Measurements from ENCODE around the gene TAS2R1.
"Not testable (repeated sequence)": the region's sequence is repeated elsewhere in the genome, so short reads cannot be mapped to it uniquely, and the experiment has no call there.

The TAS2R1 gene

GRCh38 chr5:9610364-9610763, 19.8 kb downstream of the TAS2R1 start:
- no peak overlapping the region for H3K27ac Mint-ChIP-seq
- no peaks in the 10 kb centered on the region for H3K4me1 Mint-ChIP-seq (ENCODE audit: low read depth)
- H3K36me3 Mint-ChIP-seq (ENCODE audit: low read depth) = no peaks in the 10 kb centered on the region
- no peaks in the 10 kb centered on the region for H3K27me3 Mint-ChIP-seq
- H3K4me3 Mint-ChIP-seq = no peak overlapping the region
- peaks cover 17% of the 10 kb centered on the region for H3K9me3 Mint-ChIP-seq

- Mint-ChIP-seq H3K27me3 (no peaks in the 10 kb centered on the region), H3K4me3 (no peak overlapping the region), H3K9me3 (peaks cover 21% of the 10 kb centered on the region), H3K36me3 (ENCODE audit: low read depth) (no peaks in the 10 kb centered on the region), H3K27ac (no peak overlapping the region), H3K4me1 (ENCODE audit: low read depth) (no peaks in the 10 kb centered on the region)
Observed at GRCh38 chr5:9608093-9608492, 22.1 kb downstream of the TAS2R1 start.

GRCh38 chr5:9605041-9605838, 24.9 kb downstream of the TAS2R1 start:
- peaks cover 7% of the 10 kb centered on the region for H3K9me3 Mint-ChIP-seq
- no peak overlapping the region for H3K27ac Mint-ChIP-seq
- no peaks in the 10 kb centered on the region for H3K27me3 Mint-ChIP-seq
- no peaks in the 10 kb centered on the region for H3K36me3 Mint-ChIP-seq (ENCODE audit: low read depth)
- no peaks in the 10 kb centered on the region for H3K4me1 Mint-ChIP-seq (ENCODE audit: low read depth)
- H3K4me3 Mint-ChIP-seq = no peak overlapping the region

- Mint-ChIP-seq H3K27me3 (no peaks in the 10 kb centered on the region), H3K9me3 (peaks cover 7% of the 10 kb centered on the region), H3K27ac (no peak overlapping the region), H3K36me3 (ENCODE audit: low read depth) (no peaks in the 10 kb centered on the region), H3K4me3 (no peak overlapping the region), H3K4me1 (ENCODE audit: low read depth) (no peaks in the 10 kb centered on the region)
Observed at GRCh38 chr5:9604416-9604815, 25.7 kb downstream of the TAS2R1 start.

GRCh38 chr5:9601055-9601739, 29.0 kb downstream of the TAS2R1 start:
- no peaks in the 10 kb centered on the region for H3K27me3 Mint-ChIP-seq
- no peak overlapping the region for H3K4me3 Mint-ChIP-seq
- H3K27ac Mint-ChIP-seq = no peak overlapping the region
- peaks cover 7% of the 10 kb centered on the region for H3K9me3 Mint-ChIP-seq
- no peaks in the 10 kb centered on the region for H3K36me3 Mint-ChIP-seq (ENCODE audit: low read depth)
- H3K4me1 Mint-ChIP-seq (ENCODE audit: low read depth) = no peaks in the 10 kb centered on the region

GRCh38 chr5:9599391-9599790, 30.8 kb downstream of the TAS2R1 start:
- Mint-ChIP-seq H3K27me3 (no peaks in the 10 kb centered on the region), H3K4me3 (no peak overlapping the region), H3K9me3 (peaks cover 5% of the 10 kb centered on the region), H3K36me3 (ENCODE audit: low read depth) (no peaks in the 10 kb centered on the region), H3K27ac (no peak overlapping the region), H3K4me1 (ENCODE audit: low read depth) (no peaks in the 10 kb centered on the region)

- H3K36me3 Mint-ChIP-seq (ENCODE audit: low read depth); H3K4me3 Mint-ChIP-seq; H3K27me3 Mint-ChIP-seq; H3K27ac Mint-ChIP-seq; H3K9me3 Mint-ChIP-seq; H3K4me1 Mint-ChIP-seq (ENCODE audit: low read depth): not testable (repeated sequence)
Observed at GRCh38 chr5:9598329-9598728, 31.8 kb downstream of the TAS2R1 start.

GRCh38 chr5:9597322-9597721, 32.8 kb downstream of the TAS2R1 start:
- not testable (repeated sequence) for H3K36me3 Mint-ChIP-seq (ENCODE audit: low read depth); H3K4me1 Mint-ChIP-seq (ENCODE audit: low read depth); H3K4me3 Mint-ChIP-seq; H3K27ac Mint-ChIP-seq; H3K9me3 Mint-ChIP-seq; H3K27me3 Mint-ChIP-seq

GRCh38 chr5:9596824-9597223, 33.3 kb downstream of the TAS2R1 start:
- H3K27ac Mint-ChIP-seq = no peak overlapping the region
- H3K36me3 Mint-ChIP-seq (ENCODE audit: low read depth) = no peaks in the 10 kb centered on the region
- no peaks in the 10 kb centered on the region for H3K4me1 Mint-ChIP-seq (ENCODE audit: low read depth)
- no peaks in the 10 kb centered on the region for H3K27me3 Mint-ChIP-seq
- H3K4me3 Mint-ChIP-seq = no peak overlapping the region
- no peaks in the 10 kb centered on the region for H3K9me3 Mint-ChIP-seq

GRCh38 chr5:9596171-9596780, 33.9 kb downstream of the TAS2R1 start:
- H3K27ac Mint-ChIP-seq = no peak overlapping the region
- H3K36me3 Mint-ChIP-seq (ENCODE audit: low read depth) = no peaks in the 10 kb centered on the region
- no peaks in the 10 kb centered on the region for H3K27me3 Mint-ChIP-seq
- no peak overlapping the region for H3K4me3 Mint-ChIP-seq
- no peaks in the 10 kb centered on the region for H3K9me3 Mint-ChIP-seq
- no peaks in the 10 kb centered on the region for H3K4me1 Mint-ChIP-seq (ENCODE audit: low read depth)

GRCh38 chr5:9594913-9595312, 35.2 kb downstream of the TAS2R1 start:
- no peaks in the 10 kb centered on the region for H3K4me1 Mint-ChIP-seq (ENCODE audit: low read depth)
- H3K27me3 Mint-ChIP-seq = no peaks in the 10 kb centered on the region
- no peaks in the 10 kb centered on the region for H3K36me3 Mint-ChIP-seq (ENCODE audit: low read depth)
- no peaks in the 10 kb centered on the region for H3K9me3 Mint-ChIP-seq
- H3K4me3 Mint-ChIP-seq = no peak overlapping the region
- H3K27ac Mint-ChIP-seq = no peak overlapping the region

GRCh38 chr5:9589049-9589835, 40.9 kb downstream of the TAS2R1 start:
- Mint-ChIP-seq H3K27ac (no peak overlapping the region), H3K36me3 (ENCODE audit: low read depth) (no peaks in the 10 kb centered on the region), H3K9me3 (no peaks in the 10 kb centered on the region), H3K27me3 (no peaks in the 10 kb centered on the region), H3K4me3 (no peak overlapping the region), H3K4me1 (ENCODE audit: low read depth) (no peaks in the 10 kb centered on the region)

- Mint-ChIP-seq H3K27me3 (no peaks in the 10 kb centered on the region), H3K36me3 (ENCODE audit: low read depth) (no peaks in the 10 kb centered on the region), H3K4me3 (no peak overlapping the region), H3K4me1 (ENCODE audit: low read depth) (no peaks in the 10 kb centered on the region), H3K9me3 (no peaks in the 10 kb centered on the region), H3K27ac (no peak overlapping the region)
Observed at GRCh38 chr5:9588254-9588653, 41.9 kb downstream of the TAS2R1 start.

- no peaks in the 10 kb centered on the region for H3K36me3 Mint-ChIP-seq (ENCODE audit: low read depth)
- no peak overlapping the region for H3K4me3 Mint-ChIP-seq
- no peaks in the 10 kb centered on the region for H3K4me1 Mint-ChIP-seq (ENCODE audit: low read depth)
- H3K9me3 Mint-ChIP-seq = no peaks in the 10 kb centered on the region
- H3K27ac Mint-ChIP-seq = no peak overlapping the region
- no peaks in the 10 kb centered on the region for H3K27me3 Mint-ChIP-seq
Observed at GRCh38 chr5:9587135-9587534, 43.0 kb downstream of the TAS2R1 start.

GRCh38 chr5:9582406-9582805, 47.7 kb downstream of the TAS2R1 start:
- Mint-ChIP-seq H3K9me3 (no peaks in the 10 kb centered on the region), H3K4me3 (no peak overlapping the region), H3K36me3 (ENCODE audit: low read depth) (no peaks in the 10 kb centered on the region), H3K27ac (no peak overlapping the region), H3K27me3 (no peaks in the 10 kb centered on the region), H3K4me1 (ENCODE audit: low read depth) (no peaks in the 10 kb centered on the region)
